HCT116 (cell line): Measurements from ENCODE around the gene YIPF7. TPM values are rescaled to one million over a fixed set of nuclear protein-coding genes. Genes with fewer than 3 reads are reported as not detected.

Experiments
- ATAC-seq: fragments of 200-7000 bp; cut with Tn5 transposase; 2 replicates; pipeline ENCODE4 v1.9.1; 2020; ENCODE audit warnings: mild to moderate bottlenecking, moderate library complexity
- BruUV-seq: library from RNA; stranded (reverse); fragments of 400-500 nt; replicated peaks from 2 replicates; lab custom pipeline; 2021; lab: Mats Ljungman, UMichigan
- CTCF ChIA-PET: fragments of 300-600 bp; sonication (Branson Sonifier 250); formaldehyde crosslinking; loops from one replicate; lab custom pipeline; 2021; ENCODE audit warnings: antibody characterized with exemption; lab: Charles Lee
- POLR2A ChIA-PET: fragments of 300-600, 350-600 bp; sonication (Branson Sonifier 250); formaldehyde crosslinking; loops from one replicate; lab custom pipeline; 2021; ENCODE audit warnings: antibody characterized with exemption; lab: Charles Lee
- RAD21 ChIA-PET, 2 experiments: fragments of 300-600 bp; sonication (Branson Sonifier 250); formaldehyde crosslinking; loops; one replicate each; lab custom pipeline; 2023; ENCODE audit warnings: low total read pairs in 2 of 2; ENCODE audit not compliant: uncharacterized antibody in 2 of 2, unreplicated experiment in 2 of 2, low non-redundant PET in 1 of 2; lab: Charles Lee
- DNase-seq: peaks from one replicate; pipeline ENCODE4 v3.0.0-alpha.2; 2010; ENCODE audit warnings: low read depth, low spot score
- H2AFZ ChIP-seq: fragments of 200-600 bp; shearing (Covaris generic), sonication (generic); 2 replicates; pipeline ENCODE4 v1.6.1; 2017; ENCODE audit warnings: low read depth, mixed run types, mixed read lengths, antibody characterized with exemption, low read length; ENCODE audit not compliant: poor library complexity, severe bottlenecking
- H3K27ac ChIP-seq: 2 replicates; pipeline ENCODE4 v1.5.1; 2012; ENCODE audit warnings: low read depth, low read length
- H3K27me3 ChIP-seq: fragments of 200-600 bp; sonication (generic); 2 replicates; pipeline ENCODE4 v1.6.1; 2016; ENCODE audit warnings: mixed run types, low read length, mixed read lengths; ENCODE audit not compliant: insufficient read depth
- H3K36me3 ChIP-seq, 2 experiments: fragments of 200-500 bp in 1 of 2; fragments of 200-600 bp in 1 of 2; sonication (Bioruptor generic) in 1 of 2; sonication (generic) in 1 of 2; 2 replicates each; pipeline versions ENCODE4 v1.5.1 to v1.6.1; 2014 to 2016; ENCODE audit warnings: low read length in 2 of 2, inconsistent platforms in 1 of 2, mixed read lengths in 1 of 2, mixed run types in 1 of 2; ENCODE audit not compliant: insufficient read depth in 2 of 2, control insufficient read depth in 1 of 2
- H3K4me1 ChIP-seq, 2 experiments: fragments of 200-600 bp in 1 of 2; sonication (generic) in 1 of 2; 2 replicates each; pipeline versions ENCODE4 v1.5.1 to v1.6.1; 2012 to 2017; ENCODE audit warnings: low read length in 2 of 2, inconsistent platforms in 1 of 2, mild to moderate bottlenecking in 1 of 2, mixed read lengths in 1 of 2, mixed run types in 1 of 2, moderate library complexity in 1 of 2; ENCODE audit not compliant: insufficient read depth in 2 of 2, control insufficient read depth in 1 of 2
- H3K4me2 ChIP-seq: fragments of 200-600 bp; sonication (generic); 2 replicates; pipeline ENCODE4 v1.6.1; 2017; ENCODE audit warnings: mixed run types, low read length, mixed read lengths
- H3K4me3 ChIP-seq, 2 experiments: fragments of 200-600 bp in 1 of 2; sonication (generic) in 1 of 2; replicated peaks in 1 of 2; 2 replicates each; pipeline ENCODE4 v1.5.1; 2011 to 2016; ENCODE audit warnings: low read length in 2 of 2, control low read depth in 1 of 2, low read depth in 1 of 2, mild to moderate bottlenecking in 1 of 2, mixed read lengths in 1 of 2, mixed run types in 1 of 2
- H3K79me2 ChIP-seq: fragments of 200-600 bp; sonication (generic); 2 replicates; pipeline ENCODE4 v1.6.1; 2017; ENCODE audit warnings: mild to moderate bottlenecking, mixed run types, low read length, moderate library complexity, mixed read lengths; ENCODE audit not compliant: insufficient read depth
- H3K9ac ChIP-seq: fragments of 200-600 bp; sonication (generic); 2 replicates; pipeline ENCODE4 v1.6.1; 2016; ENCODE audit warnings: low read length, mixed read lengths
- H3K9me2 ChIP-seq: fragments of 200-600 bp; sonication (generic), shearing (Covaris generic); 2 replicates; pipeline ENCODE4 v1.6.1; 2017; ENCODE audit warnings: mixed run types, mild to moderate bottlenecking, moderate library complexity; ENCODE audit not compliant: insufficient read depth
- H3K9me3 ChIP-seq, 2 experiments: fragments of 200-500 bp in 1 of 2; fragments of 200-600 bp in 1 of 2; sonication (Bioruptor generic) in 1 of 2; sonication (generic) in 1 of 2; 2 replicates each; pipeline ENCODE4 v1.6.1; 2014 to 2017; ENCODE audit warnings: low read length in 2 of 2, mixed read lengths in 2 of 2, inconsistent platforms in 1 of 2, low read depth in 1 of 2, mild to moderate bottlenecking in 1 of 2, mixed run types in 1 of 2, moderate library complexity in 1 of 2; ENCODE audit not compliant: control insufficient read depth in 1 of 2, insufficient read depth in 1 of 2
- H4K20me1 ChIP-seq: fragments of 200-600 bp; sonication (generic), shearing (Covaris generic); 2 replicates; pipeline ENCODE4 v1.6.1; 2017; ENCODE audit warnings: mixed run types, mild to moderate bottlenecking, moderate library complexity; ENCODE audit not compliant: insufficient read depth
- ATF3 ChIP-seq: IDR thresholded peaks from 2 replicates; pipeline ENCODE4 v1.6.1; 2012
- CBX3 ChIP-seq: IDR thresholded peaks from 2 replicates; pipeline ENCODE4 v1.6.1; 2012; ENCODE audit warnings: low read depth
- EGR1 ChIP-seq: IDR thresholded peaks from 2 replicates; pipeline ENCODE4 v1.6.1; 2012; ENCODE audit warnings: low read depth
- ELF1 ChIP-seq: IDR thresholded peaks from 2 replicates; pipeline ENCODE4 v1.6.1; 2012; ENCODE audit warnings: low read depth, borderline replicate concordance
- EZH2 ChIP-seq: fragments of 200-600 bp; sonication (generic); IDR thresholded peaks from 2 replicates; pipeline ENCODE4 v1.6.1; 2017; ENCODE audit warnings: antibody characterized with exemption, mixed run types
- EZH2phosphoT487 ChIP-seq: fragments of 200-600 bp; IDR thresholded peaks from 2 replicates; pipeline ENCODE4 v1.6.1; 2018; ENCODE audit warnings: antibody characterized with exemption, borderline replicate concordance
- FOSL1 ChIP-seq: IDR thresholded peaks from 2 replicates; pipeline ENCODE4 v1.6.1; 2012; ENCODE audit warnings: low read depth
- JUND ChIP-seq: IDR thresholded peaks from 2 replicates; pipeline ENCODE4 v1.6.1; 2012
- POLR2A ChIP-seq: IDR thresholded peaks from 2 replicates; pipeline ENCODE4 v1.7.0; 2011; ENCODE audit warnings: borderline replicate concordance; ENCODE audit not compliant: insufficient read depth, insufficient read length; ENCODE audit errors: extremely low read depth
- POLR2AphosphoS5 ChIP-seq: IDR thresholded peaks from 2 replicates; pipeline ENCODE4 v1.6.1; 2011; ENCODE audit warnings: mild to moderate bottlenecking, low read depth, low read length, moderate library complexity
- RAD21 ChIP-seq: IDR thresholded peaks from 2 replicates; pipeline ENCODE4 v1.6.1; 2012; ENCODE audit warnings: low read depth, mild to moderate bottlenecking
- REST ChIP-seq: IDR thresholded peaks from 2 replicates; pipeline ENCODE4 v1.6.1; 2012; ENCODE audit warnings: low read depth
- SIN3A ChIP-seq: IDR thresholded peaks from 2 replicates; pipeline ENCODE4 v1.6.1; 2012; ENCODE audit warnings: low read depth
- SP1 ChIP-seq: IDR thresholded peaks from 2 replicates; pipeline ENCODE4 v1.6.1; 2012; ENCODE audit warnings: low read depth
- SRF ChIP-seq: IDR thresholded peaks from 2 replicates; pipeline ENCODE4 v1.6.1; 2012; ENCODE audit warnings: low read depth
- TCF7L2 ChIP-seq: IDR thresholded peaks from 2 replicates; pipeline ENCODE4 v1.7.0; 2011; ENCODE audit warnings: borderline replicate concordance, inconsistent platforms; ENCODE audit not compliant: insufficient read depth, insufficient read length; ENCODE audit errors: extremely low read depth
- YY1 ChIP-seq: IDR thresholded peaks from 2 replicates; pipeline ENCODE4 v1.6.1; 2011; ENCODE audit warnings: low read length, low read depth, moderate library complexity, mild to moderate bottlenecking; ENCODE audit not compliant: insufficient replicate concordance; ENCODE audit errors: extremely low read depth
- ZFX ChIP-seq: fragments of 450-650 bp; IDR thresholded peaks from 2 replicates; pipeline ENCODE4 v1.6.1; 2017
- ZNF274 ChIP-seq: fragments of 200-500 bp; sonication (Bioruptor generic); IDR thresholded peaks from 2 replicates; pipeline ENCODE4 v1.6.1; 2014; ENCODE audit warnings: mild to moderate bottlenecking, low read depth, low read length, inconsistent platforms
- intact Hi-C: fragments of 100-400 bp; cut with micrococcal nuclease; formaldehyde crosslinking; loops from 2 replicates; pipeline ENCODE4 v1.10.0; 2022
- total RNA-seq: library from RNA; stranded (reverse); gene quantifications from one replicate; pipeline ENCODE4 v1.2.1, GENCODE V29; 2021; ENCODE audit not compliant: unreplicated experiment
- TF ChIP-seq, protein P1 (sequence below): IDR thresholded peaks from 2 replicates; pipeline ENCODE4 v1.6.1; 2012

Gene YIPF7
- total RNA-seq, 1 experiment from 2014 or later = not detected

GRCh38 chr4:44684648-44685047, 33.2 kb upstream of the YIPF7 start:
- peaks cover 3% of the 10 kb centered on the region in 2 experiments; a peak in 3 of 4 replicates for H3K4me1 ChIP-seq
- ATAC-seq (no peak), DNase-seq (no peak)
- H2AFZ ChIP-seq = no peak overlapping the region
- intact Hi-C loops = no loop called here
- BruUV-seq = no TSS peak
- no peak overlapping the region for H3K4me3 ChIP-seq
- H4K20me1 ChIP-seq = no peaks in the 10 kb centered on the region
- no peaks in the 10 kb centered on the region for H3K9me2 ChIP-seq
- no peaks in the 10 kb centered on the region for H3K27me3 ChIP-seq
- no peak overlapping the region for H3K9ac ChIP-seq
- no peak for TF ChIP-seq SP1
- TF ChIP-seq REST = no peak
- no peak for TF ChIP-seq ATF3
- TF ChIP-seq CBX3 = no peak
- no peak for TF ChIP-seq ELF1
- TF ChIP-seq POLR2AphosphoS5 = no peak
- no peak for TF ChIP-seq SRF
- TF ChIP-seq, protein P1, sequence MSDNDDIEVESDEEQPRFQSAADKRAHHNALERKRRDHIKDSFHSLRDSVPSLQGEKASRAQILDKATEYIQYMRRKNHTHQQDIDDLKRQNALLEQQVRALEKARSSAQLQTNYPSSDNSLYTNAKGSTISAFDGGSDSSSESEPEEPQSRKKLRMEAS = no peak
- no peak for TF ChIP-seq TCF7L2
- no peak for TF ChIP-seq FOSL1
- TF ChIP-seq EZH2phosphoT487 = no peak
- no peak for TF ChIP-seq ZNF274
- TF ChIP-seq EZH2 = no peak
- TF ChIP-seq POLR2A = no peak
- TF ChIP-seq EGR1 = no peak
- no peak for TF ChIP-seq ZFX
- TF ChIP-seq YY1 = no peak
- TF ChIP-seq RAD21 = no peak
- no peak for TF ChIP-seq JUND
- TF ChIP-seq SIN3A = no peak
- no peak overlapping the region for H3K4me2 ChIP-seq
- peaks cover 47% of the 10 kb centered on the region for H3K79me2 ChIP-seq
- ChIA-PET CTCF (no interaction called here), RAD21 (no interaction called here), POLR2A (no interaction called here)
- no peaks in the 10 kb centered on the region for H3K9me3 ChIP-seq
- peaks cover 40 to 58% of the 10 kb centered on the region in 2 experiments for H3K36me3 ChIP-seq
- H3K27ac ChIP-seq = no peak overlapping the region
